Dendritic cell treated with granulocyte-macrophage colony-stimulating factor and Interleukin-4, amounts not matched to agents 40 ng/mL and 50 ng/mL, for 4 days (primary cell): ENCODE results near the gene ADAMTS2.

Experiments
- H3K27ac Mint-ChIP-seq: one replicate; pipeline ENCODE4 v1.8.0; 2022; ENCODE audit warnings: mild to moderate bottlenecking, mixed read lengths
- H3K27me3 Mint-ChIP-seq: one replicate; pipeline ENCODE4 v1.8.0; 2022; ENCODE audit warnings: mild to moderate bottlenecking, mixed read lengths
- H3K36me3 Mint-ChIP-seq: one replicate; pipeline ENCODE4 v1.8.0; 2022; ENCODE audit warnings: low read depth, mixed read lengths
- H3K4me1 Mint-ChIP-seq: one replicate; pipeline ENCODE4 v1.8.0; 2022; ENCODE audit warnings: low read depth, mixed read lengths
- H3K4me3 Mint-ChIP-seq: one replicate; pipeline ENCODE4 v1.8.0; 2022; ENCODE audit warnings: mild to moderate bottlenecking, moderate library complexity, mixed read lengths
- H3K9me3 Mint-ChIP-seq: one replicate; pipeline ENCODE4 v1.8.0; 2022; ENCODE audit warnings: mixed read lengths
- intact Hi-C: fragments of 100-400 bp; cut with micrococcal nuclease; formaldehyde crosslinking; loops from one replicate; pipeline ENCODE4 v1.15.0; 2022

Gene ADAMTS2

GRCh38 chr5:179125789-179126505, 219.3 kb downstream of the ADAMTS2 start:
- Mint-ChIP-seq H3K27me3 (no peaks in the 10 kb centered on the region), H3K36me3 (no peaks in the 10 kb centered on the region), H3K27ac (no peak overlapping the region), H3K4me3 (no peak overlapping the region), H3K9me3 (peaks cover 83% of the 10 kb centered on the region), H3K4me1 (no peaks in the 10 kb centered on the region)
- intact Hi-C loops = no loop called here

- no peaks in the 10 kb centered on the region for H3K4me1 Mint-ChIP-seq
- intact Hi-C loops = no loop called here
- H3K4me3 Mint-ChIP-seq = no peak overlapping the region
- no peaks in the 10 kb centered on the region for H3K27me3 Mint-ChIP-seq
- no peaks in the 10 kb centered on the region for H3K36me3 Mint-ChIP-seq
- peaks cover 89% of the 10 kb centered on the region for H3K9me3 Mint-ChIP-seq
- H3K27ac Mint-ChIP-seq = no peak overlapping the region
These were observed 220.1 kb downstream of the ADAMTS2 start for GRCh38 chr5:179124853-179125788.

GRCh38 chr5:179124273-179124852, 220.9 kb downstream of the ADAMTS2 start:
- Mint-ChIP-seq H3K36me3 (no peaks in the 10 kb centered on the region), H3K4me3 (no peak overlapping the region), H3K4me1 (no peaks in the 10 kb centered on the region), H3K9me3 (peaks cover 89% of the 10 kb centered on the region), H3K27me3 (no peaks in the 10 kb centered on the region), H3K27ac (no peak overlapping the region)
- intact Hi-C loops = no loop called here

GRCh38 chr5:179123491-179124272, 221.6 kb downstream of the ADAMTS2 start:
- no peaks in the 10 kb centered on the region for H3K27me3 Mint-ChIP-seq
- no peak overlapping the region for H3K4me3 Mint-ChIP-seq
- no peaks in the 10 kb centered on the region for H3K36me3 Mint-ChIP-seq
- intact Hi-C loops = no loop called here
- H3K9me3 Mint-ChIP-seq = peaks cover 95% of the 10 kb centered on the region
- no peaks in the 10 kb centered on the region for H3K4me1 Mint-ChIP-seq
- no peak overlapping the region for H3K27ac Mint-ChIP-seq

- peaks cover 92% of the 10 kb centered on the region for H3K9me3 Mint-ChIP-seq
- H3K27ac Mint-ChIP-seq = no peak overlapping the region
- intact Hi-C loops = no loop called here
- no peaks in the 10 kb centered on the region for H3K27me3 Mint-ChIP-seq
- H3K4me1 Mint-ChIP-seq = no peaks in the 10 kb centered on the region
- H3K36me3 Mint-ChIP-seq = no peaks in the 10 kb centered on the region
- no peak overlapping the region for H3K4me3 Mint-ChIP-seq
These were observed 222.2 kb downstream of the ADAMTS2 start for GRCh38 chr5:179123109-179123426.

- H3K4me1 Mint-ChIP-seq = no peaks in the 10 kb centered on the region
- H3K27ac Mint-ChIP-seq = no peak overlapping the region
- intact Hi-C loops = no loop called here
- no peaks in the 10 kb centered on the region for H3K27me3 Mint-ChIP-seq
- peaks cover 87% of the 10 kb centered on the region for H3K9me3 Mint-ChIP-seq
- no peaks in the 10 kb centered on the region for H3K36me3 Mint-ChIP-seq
- H3K4me3 Mint-ChIP-seq = no peak overlapping the region
These were observed 222.7 kb downstream of the ADAMTS2 start for GRCh38 chr5:179122411-179123108.

GRCh38 chr5:179121667-179122111, 223.6 kb downstream of the ADAMTS2 start:
- Mint-ChIP-seq H3K36me3 (no peaks in the 10 kb centered on the region), H3K4me3 (no peak overlapping the region), H3K27me3 (no peaks in the 10 kb centered on the region), H3K27ac (no peak overlapping the region), H3K4me1 (no peaks in the 10 kb centered on the region), H3K9me3 (peaks cover 85% of the 10 kb centered on the region)
- intact Hi-C loops = no loop called here

DNA sequence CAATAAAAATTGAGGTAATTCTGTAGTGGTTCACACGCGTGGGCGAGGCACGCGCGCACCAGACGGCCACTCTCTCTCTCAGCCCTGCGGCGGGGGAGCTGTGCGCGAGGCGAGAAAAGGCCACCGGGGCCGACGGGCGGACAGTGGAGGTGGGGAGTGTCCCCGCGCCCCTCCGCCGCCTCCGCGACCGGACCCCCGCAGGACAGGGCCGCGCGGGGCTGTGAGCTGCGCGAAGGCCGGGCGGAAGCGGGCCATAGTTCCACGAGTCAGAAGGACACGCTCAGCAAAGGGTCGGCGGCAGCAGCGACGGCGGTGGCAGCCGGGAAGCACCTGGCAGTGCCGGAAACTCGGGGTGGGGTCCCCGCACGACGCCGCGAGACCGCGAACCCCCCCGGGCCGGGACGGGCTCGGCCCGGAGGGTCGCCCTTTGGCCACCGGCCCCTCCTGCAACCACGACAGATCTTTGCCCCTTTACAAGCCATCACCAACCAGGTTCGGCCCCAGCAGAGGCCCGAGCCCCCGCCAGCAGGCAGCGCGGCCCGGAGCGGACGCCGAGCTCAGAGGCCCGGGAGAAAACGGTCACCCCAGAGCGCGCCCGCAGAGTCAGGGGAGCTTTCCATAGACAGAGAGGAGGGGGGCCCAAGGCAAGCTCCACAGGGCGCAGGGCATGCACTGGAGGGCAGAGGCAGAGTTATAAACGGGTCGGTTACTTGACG, 224.2 kb downstream of the ADAMTS2 start:
- intact Hi-C loops = no loop called here
- H3K27ac Mint-ChIP-seq = no peak overlapping the region
- peaks cover 85% of the 10 kb centered on the region for H3K9me3 Mint-ChIP-seq
- no peak overlapping the region for H3K4me3 Mint-ChIP-seq
- H3K27me3 Mint-ChIP-seq = no peaks in the 10 kb centered on the region
- no peaks in the 10 kb centered on the region for H3K36me3 Mint-ChIP-seq
- no peaks in the 10 kb centered on the region for H3K4me1 Mint-ChIP-seq

DNA sequence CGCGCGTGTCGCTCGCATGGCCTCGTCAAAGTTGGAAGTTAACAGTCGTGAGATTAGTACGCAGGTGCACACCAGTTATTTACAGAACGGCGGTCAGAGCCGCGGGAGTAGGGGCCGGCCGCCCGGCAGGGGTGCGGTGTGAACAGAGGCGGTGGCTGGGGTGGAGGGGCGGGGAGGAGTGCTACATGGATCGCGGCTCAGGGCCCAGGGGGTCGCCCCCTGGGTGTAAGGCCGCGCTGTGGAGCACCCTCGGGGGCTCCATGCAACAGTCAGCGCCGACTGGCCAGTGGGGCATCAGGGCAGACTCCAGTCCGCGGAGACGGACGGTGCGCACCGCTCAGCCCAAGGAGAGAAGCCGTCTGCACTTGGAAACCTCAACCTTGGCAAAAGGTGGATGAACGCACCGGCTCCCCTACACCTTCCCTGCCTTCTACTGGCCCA, 224.8 kb downstream of the ADAMTS2 start:
- H3K36me3 Mint-ChIP-seq = no peaks in the 10 kb centered on the region
- no peak overlapping the region for H3K27ac Mint-ChIP-seq
- intact Hi-C loops = no loop called here
- H3K4me3 Mint-ChIP-seq = no peak overlapping the region
- H3K4me1 Mint-ChIP-seq = no peaks in the 10 kb centered on the region
- no peaks in the 10 kb centered on the region for H3K27me3 Mint-ChIP-seq
- peaks cover 85% of the 10 kb centered on the region for H3K9me3 Mint-ChIP-seq

- Mint-ChIP-seq H3K36me3 (no peaks in the 10 kb centered on the region), H3K4me3 (no peak overlapping the region), H3K27me3 (no peaks in the 10 kb centered on the region), H3K4me1 (no peaks in the 10 kb centered on the region), H3K27ac (no peak overlapping the region), H3K9me3 (peaks cover 85% of the 10 kb centered on the region)
- intact Hi-C loops = no loop called here
These were observed 225.7 kb downstream of the ADAMTS2 start for GRCh38 chr5:179119415-179120170.

DNA sequence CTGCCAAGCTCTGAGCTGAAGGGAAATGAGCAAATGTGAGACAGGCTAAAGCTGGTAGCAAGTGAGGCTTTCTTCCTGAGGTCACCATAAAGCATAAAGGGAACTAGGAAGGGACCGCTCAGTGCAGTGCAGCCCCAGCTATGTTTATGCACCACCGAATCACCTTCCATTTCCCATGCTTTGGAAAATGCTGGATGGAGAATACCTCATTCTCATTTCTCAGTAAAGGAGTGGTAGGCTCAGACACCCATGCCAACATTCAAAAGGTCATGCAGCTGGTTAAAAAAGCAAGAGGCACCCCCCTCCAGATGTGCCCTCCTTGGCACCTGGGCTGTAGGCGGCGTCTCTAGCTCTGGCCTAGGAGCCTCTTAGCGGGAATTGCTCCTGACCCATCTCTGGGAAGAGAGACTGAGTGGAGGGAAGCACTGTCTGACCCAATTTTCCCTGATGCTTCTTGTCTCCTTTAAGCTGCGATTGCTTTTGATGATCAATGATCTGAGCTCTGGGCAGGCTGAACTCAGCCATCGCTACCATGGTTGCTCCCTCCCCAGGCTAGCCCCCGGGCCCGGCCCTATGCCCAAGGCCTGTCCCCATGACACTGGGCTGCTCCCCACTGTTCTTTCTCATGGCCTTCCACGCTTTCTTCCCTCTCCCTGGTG, 226.4 kb downstream of the ADAMTS2 start:
- Mint-ChIP-seq H3K27me3 (no peaks in the 10 kb centered on the region), H3K27ac (no peak overlapping the region), H3K4me3 (no peak overlapping the region), H3K9me3 (peaks cover 85% of the 10 kb centered on the region), H3K36me3 (no peaks in the 10 kb centered on the region), H3K4me1 (no peaks in the 10 kb centered on the region)
- intact Hi-C loops = no loop called here

GRCh38 chr5:179118338-179118737, 226.9 kb downstream of the ADAMTS2 start:
- Mint-ChIP-seq H3K4me1 (no peaks in the 10 kb centered on the region), H3K27ac (no peak overlapping the region), H3K36me3 (no peaks in the 10 kb centered on the region), H3K4me3 (no peak overlapping the region), H3K27me3 (no peaks in the 10 kb centered on the region), H3K9me3 (peaks cover 85% of the 10 kb centered on the region)
- intact Hi-C loops = no loop called here
